Fibroblast of lung (primary cell): Measurements from ENCODE around the gene CLEC16A.

ENCODE experiments used
- EZH2 ChIP-seq: IDR thresholded peaks from 2 replicates; pipeline ENCODE4 v1.5.1; 2012; ENCODE audit warnings: low read length, control low read depth, mild to moderate bottlenecking; ENCODE audit errors: missing control alignments
- TF ChIP-seq, protein P1 (sequence below), 2 donors: IDR thresholded peaks in 1 of 2; conservative IDR thresholded peaks in 1 of 2; 1 replicate in 1 of 2; 2 replicates in 1 of 2; pipeline ENCODE4 v1.5.1; 2011 to 2012; ENCODE audit warnings: low read length in 2 of 2, control low read depth in 1 of 2, inconsistent platforms in 1 of 2, low read depth in 1 of 2, mild to moderate bottlenecking in 1 of 2

DNA sequence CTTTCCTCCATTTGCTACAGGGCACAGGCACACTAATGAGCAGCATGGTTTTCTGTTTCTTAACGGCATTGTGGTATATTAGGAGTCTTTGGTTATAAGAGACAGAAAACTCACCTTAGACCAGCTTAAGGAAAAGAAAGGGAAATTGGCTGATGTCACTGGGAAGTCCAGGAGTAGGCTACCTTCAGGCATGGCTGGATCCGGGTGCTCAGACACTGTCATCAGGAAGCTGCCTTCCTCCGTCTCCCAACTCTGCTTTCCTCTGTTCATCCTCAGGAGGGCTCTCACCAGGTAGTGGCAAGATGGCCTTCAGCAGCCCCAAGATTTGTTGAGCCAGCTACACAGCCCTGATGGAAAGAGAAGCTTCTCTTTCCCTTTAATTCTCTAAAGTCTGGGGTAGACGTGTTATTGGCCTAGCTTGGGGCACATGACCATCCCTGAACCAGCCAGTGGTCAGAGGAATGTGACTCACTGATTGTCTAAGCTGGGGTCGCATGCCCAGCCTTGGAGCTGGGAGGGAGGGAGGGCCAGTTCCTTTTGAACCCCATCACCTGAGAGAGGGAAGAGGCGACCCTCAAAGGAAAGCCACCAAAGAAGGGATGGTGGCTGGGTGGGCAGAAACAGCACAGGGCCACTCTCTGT, 117.4 kb downstream of the CLEC16A start:
- TF ChIP-seq, protein P1, sequence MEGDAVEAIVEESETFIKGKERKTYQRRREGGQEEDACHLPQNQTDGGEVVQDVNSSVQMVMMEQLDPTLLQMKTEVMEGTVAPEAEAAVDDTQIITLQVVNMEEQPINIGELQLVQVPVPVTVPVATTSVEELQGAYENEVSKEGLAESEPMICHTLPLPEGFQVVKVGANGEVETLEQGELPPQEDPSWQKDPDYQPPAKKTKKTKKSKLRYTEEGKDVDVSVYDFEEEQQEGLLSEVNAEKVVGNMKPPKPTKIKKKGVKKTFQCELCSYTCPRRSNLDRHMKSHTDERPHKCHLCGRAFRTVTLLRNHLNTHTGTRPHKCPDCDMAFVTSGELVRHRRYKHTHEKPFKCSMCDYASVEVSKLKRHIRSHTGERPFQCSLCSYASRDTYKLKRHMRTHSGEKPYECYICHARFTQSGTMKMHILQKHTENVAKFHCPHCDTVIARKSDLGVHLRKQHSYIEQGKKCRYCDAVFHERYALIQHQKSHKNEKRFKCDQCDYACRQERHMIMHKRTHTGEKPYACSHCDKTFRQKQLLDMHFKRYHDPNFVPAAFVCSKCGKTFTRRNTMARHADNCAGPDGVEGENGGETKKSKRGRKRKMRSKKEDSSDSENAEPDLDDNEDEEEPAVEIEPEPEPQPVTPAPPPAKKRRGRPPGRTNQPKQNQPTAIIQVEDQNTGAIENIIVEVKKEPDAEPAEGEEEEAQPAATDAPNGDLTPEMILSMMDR (conservative IDR thresholded peaks at IDR 0.05 in 1 of 2, IDR thresholded peaks at IDR 0.05 in 1 of 2; ENCODE audit: low read depth in 1 of 2, low read length in 2 of 2) = no peak
- no peak for TF ChIP-seq EZH2
